Endothelial cell of umbilical vein (primary cell): Measurements from ENCODE around the gene PRRT1B. TPM values are rescaled to one million over a fixed set of nuclear protein-coding genes. Genes with fewer than 3 reads are reported as not detected.

ENCODE experiments used
- BruUV-seq: library from RNA; stranded (reverse); fragments of 400-500 nt; replicated peaks from 2 replicates; lab custom pipeline; 2021; lab: Mats Ljungman, UMichigan
- CTCF ChIA-PET: fragments of 300-600, 350-600 bp; sonication (Branson Sonifier 250); formaldehyde crosslinking; loops from one replicate; lab custom pipeline; 2021; ENCODE audit warnings: antibody characterized with exemption, inconsistent platforms; lab: Charles Lee
- POLR2A ChIA-PET: fragments of 300-600, 350-600 bp; sonication (Branson Sonifier 250); formaldehyde crosslinking; loops from one replicate; lab custom pipeline; 2021; ENCODE audit warnings: antibody characterized with exemption, inconsistent platforms; lab: Charles Lee
- DNase-seq: peaks from one replicate; pipeline ENCODE4 v3.0.0-alpha.2; 2011; ENCODE audit warnings: low read depth, low spot score
- FAIRE-seq: peaks from 2 replicates; lab custom pipeline; 2011; peaks lifted over from hg19 to GRCh38; lab: Jason Lieb, UNC
- H2AFZ ChIP-seq: 2 replicates; pipeline ENCODE4 v1.6.0; 2012; ENCODE audit warnings: low read depth, low read length, control low read depth, inconsistent platforms
- H3K27ac ChIP-seq: 2 replicates; pipeline ENCODE4 v1.5.1; 2011; ENCODE audit warnings: low read depth, mild to moderate bottlenecking, control low read depth, low read length, moderate library complexity; ENCODE audit not compliant: insufficient read depth
- H3K27me3 ChIP-seq, 2 experiments: 2 replicates each; pipeline versions ENCODE4 v1.6.0 to v1.6.1; 2011; ENCODE audit warnings: low read length in 2 of 2, mixed read lengths in 1 of 2; ENCODE audit not compliant: control insufficient read depth in 2 of 2, insufficient read depth in 2 of 2
- H3K36me3 ChIP-seq, 2 experiments: 2 replicates in 1 of 2; 3 replicates in 1 of 2; pipeline ENCODE4 v1.5.1; 2011; ENCODE audit warnings: low read length in 2 of 2, mild to moderate bottlenecking in 1 of 2, moderate library complexity in 1 of 2; ENCODE audit not compliant: control insufficient read depth in 2 of 2, insufficient read depth in 2 of 2; ENCODE audit errors: extremely low read depth in 1 of 2
- H3K4me1 ChIP-seq: 3 replicates; pipeline ENCODE4 v1.5.1; 2011; ENCODE audit warnings: mild to moderate bottlenecking, low read length; ENCODE audit not compliant: control insufficient read depth, insufficient read depth; ENCODE audit errors: extremely low read depth
- H3K4me2 ChIP-seq: 2 replicates; pipeline ENCODE4 v1.6.1; 2011; ENCODE audit warnings: low read length, control low read depth, mixed read lengths; ENCODE audit not compliant: insufficient read depth
- H3K4me3 ChIP-seq, 3 experiments: fragments of 200-600 bp in 1 of 3; sonication (generic), shearing (Covaris generic) in 1 of 3; replicated peaks in 1 of 3; 2 replicates each; pipeline ENCODE4 v1.5.1; 2011 to 2016; ENCODE audit warnings: control low read depth in 3 of 3, low read length in 3 of 3, mild to moderate bottlenecking in 2 of 3, inconsistent platforms in 1 of 3, low read depth in 1 of 3, moderate library complexity in 1 of 3; ENCODE audit not compliant: insufficient read depth in 1 of 3
- H3K79me2 ChIP-seq: 2 replicates; pipeline ENCODE4 v1.6.0; 2012; ENCODE audit warnings: low read length, inconsistent platforms; ENCODE audit not compliant: control insufficient read depth, insufficient read depth
- H3K9ac ChIP-seq: replicated peaks from 2 replicates; pipeline ENCODE3; 2011; ENCODE audit warnings: low read length, control low read depth; ENCODE audit not compliant: insufficient read depth; ENCODE audit errors: extremely low read depth
- H3K9me1 ChIP-seq: replicated peaks from 3 replicates; pipeline ENCODE4 v1.6.0; 2011; ENCODE audit warnings: mild to moderate bottlenecking, low read length; ENCODE audit not compliant: control insufficient read depth, insufficient read depth; ENCODE audit errors: extremely low read depth
- H3K9me3 ChIP-seq: replicated peaks from 2 replicates; pipeline ENCODE4 v1.5.1; 2012; ENCODE audit warnings: low read length, inconsistent platforms; ENCODE audit not compliant: control insufficient read depth, insufficient read depth
- H4K20me1 ChIP-seq: replicated peaks from 2 replicates; pipeline ENCODE3; 2011; ENCODE audit warnings: mild to moderate bottlenecking, low read length; ENCODE audit not compliant: control insufficient read depth, insufficient read depth; ENCODE audit errors: extremely low read depth
- EZH2 ChIP-seq: IDR thresholded peaks from 2 replicates; pipeline ENCODE4 v1.6.1; 2012; ENCODE audit warnings: borderline replicate concordance, low read depth, mild to moderate bottlenecking, moderate library complexity, low read length, inconsistent platforms; ENCODE audit not compliant: severe bottlenecking
- FOS ChIP-seq: IDR thresholded peaks from 2 replicates; pipeline ENCODE4 v1.6.1; 2011; ENCODE audit warnings: mild to moderate bottlenecking, low read length, moderate library complexity, borderline replicate concordance; ENCODE audit not compliant: insufficient read depth
- GATA2 ChIP-seq: IDR thresholded peaks from 2 replicates; pipeline ENCODE4 v1.7.0; 2011; ENCODE audit warnings: low read depth, mild to moderate bottlenecking, moderate library complexity, mixed read lengths, low read length; ENCODE audit not compliant: insufficient read length, insufficient read depth
- JUN ChIP-seq: IDR thresholded peaks from 2 replicates; pipeline ENCODE4 v1.6.1; 2011; ENCODE audit warnings: borderline replicate concordance, low read depth; ENCODE audit not compliant: insufficient read length, insufficient read depth
- MYC ChIP-seq: IDR thresholded peaks from one replicate; pipeline ENCODE4 v1.6.1; 2011; ENCODE audit warnings: mild to moderate bottlenecking, low read depth, low read length
- POLR2A ChIP-seq: IDR thresholded peaks from 2 replicates; pipeline ENCODE4 v1.6.1; 2012; ENCODE audit warnings: low read depth, mild to moderate bottlenecking, control low read depth, low read length
- POLR2AphosphoS5 ChIP-seq: IDR thresholded peaks from 2 replicates; pipeline ENCODE4 v1.6.1; 2012; ENCODE audit warnings: low read depth, mild to moderate bottlenecking, control low read depth, low read length, moderate library complexity; ENCODE audit not compliant: insufficient read depth
- dilution Hi-C: fragments of 300-500 bp; cut with MboI; formaldehyde crosslinking; loops from one replicate; pipeline ENCODE4 v1.15.0; 2019; ENCODE audit warnings: low sequenced_read_pairs; ENCODE audit not compliant: extremely low pct_ligation_motif_present
- intact Hi-C: fragments of 100-400 bp; cut with micrococcal nuclease; formaldehyde crosslinking; loops from one replicate; pipeline ENCODE4 v1.10.0; 2022
- polyA plus RNA-seq, 4 experiments: library from polyadenylated mRNA; depleted of rRNA in 3 of 4; stranded (reverse) in 3 of 4; unstranded in 1 of 4; fragments of >200 nt; gene quantifications; 2 replicates each; pipeline versions ENCODE4 v1.2.1 to v1.2.3, GENCODE V29; 2011 to 2012; ENCODE audit warnings: missing spikeins in 1 of 4
- total RNA-seq: library from RNA; stranded (reverse); gene quantifications from 2 replicates; pipeline ENCODE4 v1.2.3, GENCODE V29; 2021
- TF ChIP-seq, protein P1 (sequence below), 2 donors: IDR thresholded peaks; 1 replicate in 1 of 2; 2 replicates in 1 of 2; pipeline ENCODE4 v1.5.1; 2011; ENCODE audit warnings: low read length in 2 of 2, mild to moderate bottlenecking in 2 of 2, moderate library complexity in 2 of 2, control low read depth in 1 of 2, inconsistent platforms in 1 of 2, low read depth in 1 of 2; ENCODE audit not compliant: insufficient read depth in 1 of 2; ENCODE audit errors: extremely low read depth in 1 of 2
- TF ChIP-seq, protein P2 (sequence below): IDR thresholded peaks from 2 replicates; pipeline ENCODE4 v1.6.1; 2011; ENCODE audit not compliant: insufficient read depth, insufficient read length

The PRRT1B gene
- total and polyA plus RNA-seq, 2 donors (not counting 3 experiments of a cell fraction or from before 2014, with no cell fraction given), result not detected

GRCh38 chr9:131605770-131606590 is 60.7 kb downstream of the PRRT1B start:
- Histone ChIP-seq H3K4me1 (peaks cover 17% of the 10 kb centered on the region), H3K9me3 (no peaks in the 10 kb centered on the region), H3K9me1 (no peaks in the 10 kb centered on the region), H2AFZ (no peak overlapping the region), H3K27ac (no peak overlapping the region), H3K4me3 (no peak overlapping the region), H3K79me2 (no peaks in the 10 kb centered on the region), H3K27me3 (no peaks in the 10 kb centered on the region), H3K9ac (no peak overlapping the region), H3K36me3 (peaks cover 0 to 24% of the 10 kb centered on the region in 2 experiments), H3K4me2 (no peak overlapping the region), H4K20me1 (no peaks in the 10 kb centered on the region)
- no TSS peak for BruUV-seq
- TF ChIP-seq POLR2A (no peak), POLR2AphosphoS5 (no peak), JUN (no peak), FOS (no peak), EZH2 (no peak), GATA2 (no peak), MYC (no peak)
- TF ChIP-seq, protein P1, sequence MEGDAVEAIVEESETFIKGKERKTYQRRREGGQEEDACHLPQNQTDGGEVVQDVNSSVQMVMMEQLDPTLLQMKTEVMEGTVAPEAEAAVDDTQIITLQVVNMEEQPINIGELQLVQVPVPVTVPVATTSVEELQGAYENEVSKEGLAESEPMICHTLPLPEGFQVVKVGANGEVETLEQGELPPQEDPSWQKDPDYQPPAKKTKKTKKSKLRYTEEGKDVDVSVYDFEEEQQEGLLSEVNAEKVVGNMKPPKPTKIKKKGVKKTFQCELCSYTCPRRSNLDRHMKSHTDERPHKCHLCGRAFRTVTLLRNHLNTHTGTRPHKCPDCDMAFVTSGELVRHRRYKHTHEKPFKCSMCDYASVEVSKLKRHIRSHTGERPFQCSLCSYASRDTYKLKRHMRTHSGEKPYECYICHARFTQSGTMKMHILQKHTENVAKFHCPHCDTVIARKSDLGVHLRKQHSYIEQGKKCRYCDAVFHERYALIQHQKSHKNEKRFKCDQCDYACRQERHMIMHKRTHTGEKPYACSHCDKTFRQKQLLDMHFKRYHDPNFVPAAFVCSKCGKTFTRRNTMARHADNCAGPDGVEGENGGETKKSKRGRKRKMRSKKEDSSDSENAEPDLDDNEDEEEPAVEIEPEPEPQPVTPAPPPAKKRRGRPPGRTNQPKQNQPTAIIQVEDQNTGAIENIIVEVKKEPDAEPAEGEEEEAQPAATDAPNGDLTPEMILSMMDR (IDR thresholded peaks at IDR 0.05; ENCODE audit: extremely low read depth in 1 of 2, insufficient read depth in 1 of 2, low read depth in 1 of 2, low read length in 2 of 2), result no peak
- TF ChIP-seq, protein P2, sequence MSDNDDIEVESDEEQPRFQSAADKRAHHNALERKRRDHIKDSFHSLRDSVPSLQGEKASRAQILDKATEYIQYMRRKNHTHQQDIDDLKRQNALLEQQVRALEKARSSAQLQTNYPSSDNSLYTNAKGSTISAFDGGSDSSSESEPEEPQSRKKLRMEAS, result no peak
- intact Hi-C loops, result no loop called here
- POLR2A ChIA-PET, result no interaction called here
- CTCF ChIA-PET, result no interaction called here
- dilution Hi-C loops, result no loop called here
- DNase-seq, result no peak
- FAIRE-seq, result no peak
